ENCODE data around the gene ANKRD12.

DNA sequence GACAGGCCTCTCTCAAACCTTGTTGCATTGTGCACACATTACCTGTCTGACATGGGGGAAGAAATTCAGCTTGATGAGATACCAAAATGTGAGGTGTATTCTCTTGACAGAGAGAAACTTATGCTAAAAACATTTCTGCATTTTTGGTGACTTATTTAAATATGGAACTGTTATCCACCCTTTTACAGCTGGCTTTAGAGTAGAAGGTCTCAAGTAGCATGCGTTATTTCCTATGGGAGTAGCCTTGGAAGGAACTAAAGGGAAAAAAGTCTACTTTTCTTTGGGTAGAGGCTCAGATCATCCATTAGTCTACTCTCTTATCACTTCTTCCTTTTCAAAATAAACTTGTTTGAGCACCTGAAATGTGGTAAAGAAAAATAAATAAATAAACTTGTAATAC, 141.4 kb downstream of the ANKRD12 start:
- TF ChIP-seq POLR2A (IDR thresholded peaks at IDR 0.05) = no peak
- TF ChIP-seq, protein P1, sequence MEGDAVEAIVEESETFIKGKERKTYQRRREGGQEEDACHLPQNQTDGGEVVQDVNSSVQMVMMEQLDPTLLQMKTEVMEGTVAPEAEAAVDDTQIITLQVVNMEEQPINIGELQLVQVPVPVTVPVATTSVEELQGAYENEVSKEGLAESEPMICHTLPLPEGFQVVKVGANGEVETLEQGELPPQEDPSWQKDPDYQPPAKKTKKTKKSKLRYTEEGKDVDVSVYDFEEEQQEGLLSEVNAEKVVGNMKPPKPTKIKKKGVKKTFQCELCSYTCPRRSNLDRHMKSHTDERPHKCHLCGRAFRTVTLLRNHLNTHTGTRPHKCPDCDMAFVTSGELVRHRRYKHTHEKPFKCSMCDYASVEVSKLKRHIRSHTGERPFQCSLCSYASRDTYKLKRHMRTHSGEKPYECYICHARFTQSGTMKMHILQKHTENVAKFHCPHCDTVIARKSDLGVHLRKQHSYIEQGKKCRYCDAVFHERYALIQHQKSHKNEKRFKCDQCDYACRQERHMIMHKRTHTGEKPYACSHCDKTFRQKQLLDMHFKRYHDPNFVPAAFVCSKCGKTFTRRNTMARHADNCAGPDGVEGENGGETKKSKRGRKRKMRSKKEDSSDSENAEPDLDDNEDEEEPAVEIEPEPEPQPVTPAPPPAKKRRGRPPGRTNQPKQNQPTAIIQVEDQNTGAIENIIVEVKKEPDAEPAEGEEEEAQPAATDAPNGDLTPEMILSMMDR (IDR thresholded peaks at IDR 0.05) = no peak
